Parathyroid adenoma (tissue), 2 donors: ENCODE results near the gene MYCT1.
"Not testable (repeated sequence)": the region's sequence is repeated elsewhere in the genome, so short reads cannot be mapped to it uniquely, and the experiment has no call there.

Experiments used
- H2AFZ ChIP-seq: fragments of 300-600 bp; sonication (generic); one replicate; pipeline ENCODE4 v1.7.0; 2017; ENCODE audit warnings: antibody characterized with exemption, mild to moderate bottlenecking
- H3K27ac ChIP-seq: fragments of 300-600 bp; sonication (generic); one replicate; pipeline ENCODE4 v1.7.0; 2017
- H3K27me3 ChIP-seq: fragments of 300-600 bp; sonication (generic); one replicate; pipeline ENCODE4 v1.7.0; 2017; ENCODE audit warnings: low read length; ENCODE audit not compliant: control insufficient read depth, insufficient read depth
- H3K36me3 ChIP-seq: fragments of 300-600 bp; sonication (generic); one replicate; pipeline ENCODE4 v1.7.0; 2017; ENCODE audit warnings: low read length; ENCODE audit not compliant: control insufficient read depth, insufficient read depth
- H3K4me1 ChIP-seq: fragments of 300-600 bp; sonication (generic); one replicate; pipeline ENCODE4 v1.7.0; 2017; ENCODE audit warnings: control low read depth
- H3K4me2 ChIP-seq: fragments of 300-600 bp; sonication (generic); one replicate; pipeline ENCODE4 v1.7.0; 2017; ENCODE audit warnings: low read length
- H3K4me3 ChIP-seq: fragments of 300-600 bp; sonication (generic); one replicate; pipeline ENCODE4 v1.7.0; 2017; ENCODE audit warnings: low read depth, low read length
- H3K79me2 ChIP-seq: fragments of 300-600 bp; sonication (generic); one replicate; pipeline ENCODE4 v1.7.0; 2017; ENCODE audit warnings: control low read depth
- H3K9ac ChIP-seq: fragments of 300-600 bp; sonication (generic); one replicate; pipeline ENCODE4 v1.7.0; 2017; ENCODE audit warnings: mild to moderate bottlenecking
- H3K9me3 ChIP-seq: fragments of 300-600 bp; sonication (generic); one replicate; pipeline ENCODE4 v1.7.0; 2017; ENCODE audit warnings: low read length; ENCODE audit not compliant: control insufficient read depth
- TF ChIP-seq, protein P1 (sequence below): fragments of 300-600 bp; sonication (generic); IDR thresholded peaks from one replicate; pipeline ENCODE4 v1.7.0; 2017; ENCODE audit warnings: antibody characterized with exemption, mild to moderate bottlenecking
- donor health status: primary hyperparathyroidism.

Gene MYCT1

DNA sequence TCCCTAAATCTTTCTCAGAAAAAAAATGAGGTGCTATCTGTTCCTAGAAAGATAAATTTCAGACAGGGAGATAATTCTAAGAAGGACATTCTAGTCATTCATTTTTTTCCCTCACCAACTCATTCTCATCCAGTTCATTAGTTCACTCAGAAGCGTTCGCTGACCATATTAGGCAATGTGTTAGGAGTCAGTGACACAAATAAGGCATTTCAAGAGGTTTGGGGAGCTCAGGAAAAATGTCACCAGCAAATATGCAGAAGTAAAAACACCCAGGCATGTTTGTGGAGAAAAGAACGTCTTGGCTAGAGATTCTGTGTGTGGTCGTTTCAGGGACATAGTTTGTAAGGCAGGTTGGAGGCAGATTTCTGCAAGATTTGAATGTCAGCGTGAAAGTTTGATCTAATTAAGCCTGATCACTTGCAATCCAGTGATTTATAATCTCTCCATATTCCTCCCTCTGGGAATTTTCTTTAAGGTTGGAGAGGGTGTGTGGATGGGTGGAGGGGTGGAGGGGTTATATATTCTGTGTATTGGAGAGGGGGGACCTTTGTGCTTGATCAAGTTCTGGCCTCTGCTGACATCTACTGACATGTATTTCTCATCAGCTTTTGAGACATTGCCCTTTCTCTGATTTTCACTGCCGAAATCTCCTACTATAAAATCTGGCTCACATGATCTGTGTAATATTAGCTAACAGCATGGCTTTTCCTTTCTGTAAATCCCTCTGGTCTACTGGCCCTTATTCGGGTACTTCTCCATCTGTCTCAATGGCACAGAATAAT lies 3.6 kb downstream of the MYCT1 start:
- no peak overlapping the region for H3K27ac ChIP-seq
- no peaks in the 10 kb centered on the region for H3K27me3 ChIP-seq
- no peak overlapping the region for H3K4me3 ChIP-seq

GRCh38 chr6:152701863-152702401 lies 4.2 kb downstream of the MYCT1 start:
- no peaks in the 10 kb centered on the region for H3K27me3 ChIP-seq
- TF ChIP-seq, protein P1, sequence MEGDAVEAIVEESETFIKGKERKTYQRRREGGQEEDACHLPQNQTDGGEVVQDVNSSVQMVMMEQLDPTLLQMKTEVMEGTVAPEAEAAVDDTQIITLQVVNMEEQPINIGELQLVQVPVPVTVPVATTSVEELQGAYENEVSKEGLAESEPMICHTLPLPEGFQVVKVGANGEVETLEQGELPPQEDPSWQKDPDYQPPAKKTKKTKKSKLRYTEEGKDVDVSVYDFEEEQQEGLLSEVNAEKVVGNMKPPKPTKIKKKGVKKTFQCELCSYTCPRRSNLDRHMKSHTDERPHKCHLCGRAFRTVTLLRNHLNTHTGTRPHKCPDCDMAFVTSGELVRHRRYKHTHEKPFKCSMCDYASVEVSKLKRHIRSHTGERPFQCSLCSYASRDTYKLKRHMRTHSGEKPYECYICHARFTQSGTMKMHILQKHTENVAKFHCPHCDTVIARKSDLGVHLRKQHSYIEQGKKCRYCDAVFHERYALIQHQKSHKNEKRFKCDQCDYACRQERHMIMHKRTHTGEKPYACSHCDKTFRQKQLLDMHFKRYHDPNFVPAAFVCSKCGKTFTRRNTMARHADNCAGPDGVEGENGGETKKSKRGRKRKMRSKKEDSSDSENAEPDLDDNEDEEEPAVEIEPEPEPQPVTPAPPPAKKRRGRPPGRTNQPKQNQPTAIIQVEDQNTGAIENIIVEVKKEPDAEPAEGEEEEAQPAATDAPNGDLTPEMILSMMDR, result no peak

More for the DNA sequence above, 3.6 kb downstream of the MYCT1 start:
- no peaks in the 10 kb centered on the region for H3K4me1 ChIP-seq
- H3K79me2 ChIP-seq, result no peaks in the 10 kb centered on the region
- H3K9ac ChIP-seq, result no peak overlapping the region
- no peak overlapping the region for H3K4me2 ChIP-seq
- no peaks in the 10 kb centered on the region for H3K36me3 ChIP-seq
- H2AFZ ChIP-seq, result no peak overlapping the region
- H3K9me3 ChIP-seq, result no peaks in the 10 kb centered on the region
- TF ChIP-seq, protein P1, result no peak

GRCh38 chr6:152703750-152704149 lies 6.1 kb downstream of the MYCT1 start:
- H3K27ac ChIP-seq, H3K9ac ChIP-seq, H3K36me3 ChIP-seq, H3K4me1 ChIP-seq, H3K9me3 ChIP-seq, H3K27me3 ChIP-seq, H3K4me3 ChIP-seq, H3K4me2 ChIP-seq, H2AFZ ChIP-seq, H3K79me2 ChIP-seq: not testable (repeated sequence)

More at GRCh38 chr6:152701863-152702401, 4.2 kb downstream of the MYCT1 start:
- peaks cover 1% of the 10 kb centered on the region for H3K36me3 ChIP-seq
- no peaks in the 10 kb centered on the region for H3K9me3 ChIP-seq
- no peak overlapping the region for H3K4me3 ChIP-seq
- H3K4me2 ChIP-seq, result no peak overlapping the region
- no peaks in the 10 kb centered on the region for H3K79me2 ChIP-seq
- H3K9ac ChIP-seq, result no peak overlapping the region
- H2AFZ ChIP-seq, result no peak overlapping the region
- no peaks in the 10 kb centered on the region for H3K4me1 ChIP-seq
- no peak overlapping the region for H3K27ac ChIP-seq

GRCh38 chr6:152705327-152705726 lies 7.6 kb downstream of the MYCT1 start:
- TF ChIP-seq, protein P1, result no peak
- no peaks in the 10 kb centered on the region for H3K79me2 ChIP-seq
- H3K4me1 ChIP-seq, result no peaks in the 10 kb centered on the region
- H3K27ac ChIP-seq, result no peak overlapping the region
- no peak overlapping the region for H3K4me3 ChIP-seq
- no peak overlapping the region for H3K9ac ChIP-seq
- H3K9me3 ChIP-seq, result peaks cover 3% of the 10 kb centered on the region
- H2AFZ ChIP-seq, result no peak overlapping the region
- H3K4me2 ChIP-seq, result no peak overlapping the region
- H3K36me3 ChIP-seq, result peaks cover 8% of the 10 kb centered on the region
- no peaks in the 10 kb centered on the region for H3K27me3 ChIP-seq

DNA sequence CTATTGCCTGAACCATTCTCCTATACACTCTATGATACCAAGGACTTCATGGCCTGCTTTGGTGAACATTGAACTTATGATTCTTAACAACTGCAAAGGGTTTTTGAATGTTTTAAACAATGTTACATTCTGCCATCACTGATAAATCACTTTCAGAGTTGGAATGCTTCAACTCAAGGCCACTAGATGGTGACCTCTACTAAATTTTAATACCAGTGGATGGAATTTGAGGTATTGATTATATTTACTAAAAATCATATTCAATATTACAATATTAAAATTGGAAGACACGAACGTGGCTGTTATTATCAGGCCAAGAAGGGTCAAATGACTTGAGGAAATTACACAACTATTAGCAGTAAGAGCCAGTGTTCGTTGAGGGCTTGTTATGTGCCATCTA lies 18.6 kb downstream of the MYCT1 start:
- Histone ChIP-seq H3K36me3 (no peaks in the 10 kb centered on the region), H3K4me1 (no peaks in the 10 kb centered on the region), H3K27me3 (no peaks in the 10 kb centered on the region), H3K4me3 (no peak overlapping the region), H3K4me2 (no peak overlapping the region), H3K79me2 (no peaks in the 10 kb centered on the region), H3K9me3 (no peaks in the 10 kb centered on the region), H3K27ac (no peak overlapping the region), H2AFZ (no peak overlapping the region), H3K9ac (no peak overlapping the region)
- TF ChIP-seq, protein P1, result no peak
